SU-DHL-6 (cell line): Measurements from ENCODE around the gene EIF5.

Experiments used
- H2AFZ ChIP-seq: fragments of 200-600 bp; sonication (generic); 2 replicates; pipeline ENCODE4 v1.6.1; 2014; ENCODE audit warnings: low read depth, mild to moderate bottlenecking, moderate library complexity, mixed read lengths, antibody characterized with exemption, low read length; ENCODE audit not compliant: severe bottlenecking
- H3F3A ChIP-seq: fragments of 200-600 bp; shearing (Covaris generic); 2 replicates; pipeline ENCODE4 v1.6.0; 2016; ENCODE audit warnings: antibody characterized with exemption, mild to moderate bottlenecking; ENCODE audit not compliant: insufficient read depth
- H3K27ac ChIP-seq: fragments of 200-600 bp; sonication (generic); 2 replicates; pipeline ENCODE4 v1.5.1; 2016; ENCODE audit warnings: low read depth, mild to moderate bottlenecking, low read length, moderate library complexity, mixed read lengths
- H3K27me3 ChIP-seq: fragments of 200-600 bp; sonication (generic), shearing (Covaris generic); 2 replicates; pipeline ENCODE4 v1.6.0; 2014; ENCODE audit warnings: mild to moderate bottlenecking, low read length
- H3K36me3 ChIP-seq: fragments of 200-600 bp; sonication (generic); 2 replicates; pipeline ENCODE4 v1.6.1; 2014; ENCODE audit warnings: mild to moderate bottlenecking, low read length, mixed read lengths
- H3K4me2 ChIP-seq: fragments of 300-600, 200-600 bp; shearing (Covaris generic), sonication (generic); 2 replicates; pipeline ENCODE4 v1.6.0; 2014; ENCODE audit warnings: low read length, low read depth, mild to moderate bottlenecking; ENCODE audit not compliant: poor library complexity, severe bottlenecking
- H3K4me3 ChIP-seq: fragments of 200-600 bp; sonication (generic); 2 replicates; pipeline ENCODE4 v1.5.1; 2014; ENCODE audit warnings: antibody characterized with exemption, low read length, mild to moderate bottlenecking, mixed read lengths; ENCODE audit not compliant: insufficient read depth, poor library complexity, severe bottlenecking
- H3K79me2 ChIP-seq: fragments of 200-600 bp; sonication (generic); 2 replicates; pipeline ENCODE4 v1.6.1; 2014; ENCODE audit warnings: mild to moderate bottlenecking, low read length, moderate library complexity; ENCODE audit not compliant: insufficient read depth
- H3K9ac ChIP-seq: fragments of 200-600 bp; sonication (generic); 2 replicates; pipeline ENCODE4 v1.7.0; 2014; ENCODE audit warnings: mild to moderate bottlenecking, low read length
- H3K9me2 ChIP-seq: fragments of 200-600 bp; sonication (generic); replicated peaks from 2 replicates; pipeline ENCODE4 v1.6.1; 2014; ENCODE audit warnings: low read length; ENCODE audit not compliant: insufficient read depth
- H3K9me3 ChIP-seq: fragments of 200-600 bp; sonication (generic); 2 replicates; pipeline ENCODE4 v1.6.1; 2014; ENCODE audit warnings: low read length, mixed read lengths; ENCODE audit not compliant: insufficient read depth
- H4K20me1 ChIP-seq: fragments of 200-600 bp; sonication (generic); 2 replicates; pipeline ENCODE4 v1.6.1; 2014; ENCODE audit warnings: low read depth, mild to moderate bottlenecking, antibody characterized with exemption, low read length, moderate library complexity, mixed read lengths
- CTCF ChIP-seq: fragments of 200-600 bp; sonication (generic); IDR thresholded peaks from one replicate; pipeline ENCODE4 v1.5.1; 2017; ENCODE audit warnings: antibody characterized with exemption, mild to moderate bottlenecking, low read length, moderate library complexity; ENCODE audit not compliant: insufficient read depth, poor library complexity, severe bottlenecking
- EZH2phosphoT487 ChIP-seq: fragments of 200-600 bp; sonication (generic), shearing (Covaris generic); conservative IDR thresholded peaks from 2 replicates; pipeline ENCODE4 v1.6.1; 2018; ENCODE audit warnings: mild to moderate bottlenecking, antibody characterized with exemption, low read length, moderate library complexity, mixed read lengths

Gene EIF5

GRCh38 chr14:103293465-103293864 lies 40.6 kb upstream of the EIF5 start:
- Histone ChIP-seq H3K36me3 (no peaks in the 10 kb centered on the region), H3K9ac (no peak overlapping the region), H3K9me2 (no peaks in the 10 kb centered on the region), H2AFZ (no peak overlapping the region), H3K4me3 (no peak overlapping the region), H3K79me2 (no peaks in the 10 kb centered on the region), H3K27ac (no peak overlapping the region), H3K9me3 (no peaks in the 10 kb centered on the region), H4K20me1 (no peaks in the 10 kb centered on the region), H3K4me2 (no peak overlapping the region), H3K27me3 (no peaks in the 10 kb centered on the region), H3F3A (no peaks in the 10 kb centered on the region)
- no peak for TF ChIP-seq EZH2phosphoT487
- TF ChIP-seq CTCF, result no peak

- Histone ChIP-seq H2AFZ (no peak overlapping the region), H3K9me3 (no peaks in the 10 kb centered on the region), H4K20me1 (no peaks in the 10 kb centered on the region), H3K9ac (no peak overlapping the region), H3K9me2 (no peaks in the 10 kb centered on the region), H3K4me3 (no peak overlapping the region), H3K4me2 (no peak overlapping the region), H3F3A (no peaks in the 10 kb centered on the region), H3K36me3 (no peaks in the 10 kb centered on the region), H3K27ac (no peak overlapping the region), H3K27me3 (no peaks in the 10 kb centered on the region), H3K79me2 (no peaks in the 10 kb centered on the region)
- TF ChIP-seq CTCF (no peak), EZH2phosphoT487 (no peak)
Observed at GRCh38 chr14:103294091-103294490, 39.9 kb upstream of the EIF5 start.

GRCh38 chr14:103296007-103296406 lies 38.0 kb upstream of the EIF5 start:
- Histone ChIP-seq H4K20me1 (no peaks in the 10 kb centered on the region), H2AFZ (no peak overlapping the region), H3K4me3 (no peak overlapping the region), H3K4me2 (no peak overlapping the region), H3F3A (no peaks in the 10 kb centered on the region), H3K27ac (no peak overlapping the region), H3K9ac (no peak overlapping the region), H3K79me2 (no peaks in the 10 kb centered on the region), H3K9me2 (no peaks in the 10 kb centered on the region), H3K36me3 (no peaks in the 10 kb centered on the region), H3K9me3 (no peaks in the 10 kb centered on the region), H3K27me3 (no peaks in the 10 kb centered on the region)
- TF ChIP-seq EZH2phosphoT487, result no peak
- no peak for TF ChIP-seq CTCF
